ENCODE data around the gene TAF4. TPM values are rescaled to one million over a fixed set of nuclear protein-coding genes. Genes with fewer than 3 reads are reported as not detected.
A peak's percentile ranks its signal among the peaks of the same experiment; 100 is the strongest.

TAF4 gene
- total RNA-seq, 2 donors from 2014 or later = 16.3 to 22.0 TPM

- Mint-ChIP-seq H3K9me3 (no peaks in the 10 kb centered on the region), H3K36me3 (no peaks in the 10 kb centered on the region), H3K27ac (peak overlapping the region in 1 of 2 donors; percentile 59)
- DNase-seq (ENCODE audit: low spot score in 2 of 2) (peak in 1 of 2 donors; percentile 41), ATAC-seq (no peak)
Observed at GRCh38 chr20:61936701-61937131, 129.0 kb downstream of the TAF4 start.

GRCh38 chr20:61935926-61936700, 129.6 kb downstream of the TAF4 start:
- no peaks in the 10 kb centered on the region for H3K9me3 Mint-ChIP-seq
- ATAC-seq = no peak
- peak overlapping the region; percentile 36 to 59 for H3K27ac Mint-ChIP-seq
- no peaks in the 10 kb centered on the region for H3K36me3 Mint-ChIP-seq
- peak in 1 of 2 donors; percentile 18 for DNase-seq (ENCODE audit: low spot score in 2 of 2)

GRCh38 chr20:61934716-61935530, 130.8 kb downstream of the TAF4 start:
- ATAC-seq (no peak), DNase-seq (ENCODE audit: low spot score in 2 of 2) (peak in 1 of 2 donors; percentile 34)
- H3K9me3 Mint-ChIP-seq = no peaks in the 10 kb centered on the region
- H3K27ac Mint-ChIP-seq = no peak overlapping the region
- no peaks in the 10 kb centered on the region for H3K36me3 Mint-ChIP-seq

- no peak overlapping the region for H3K27ac Mint-ChIP-seq
- H3K36me3 Mint-ChIP-seq = no peaks in the 10 kb centered on the region
- DNase-seq (ENCODE audit: low spot score in 2 of 2) (peak in 1 of 2 donors; percentile 14), ATAC-seq (no peak)
- H3K9me3 Mint-ChIP-seq = no peaks in the 10 kb centered on the region
Observed at GRCh38 chr20:61933951-61934715, 131.5 kb downstream of the TAF4 start.

- no peaks in the 10 kb centered on the region for H3K9me3 Mint-ChIP-seq
- no peaks in the 10 kb centered on the region for H3K36me3 Mint-ChIP-seq
- ATAC-seq (no peak), DNase-seq (ENCODE audit: low spot score in 2 of 2) (peak in 1 of 2 donors; percentile 43)
- no peak overlapping the region for H3K27ac Mint-ChIP-seq
Observed at GRCh38 chr20:61933481-61933950, 132.2 kb downstream of the TAF4 start.

- Mint-ChIP-seq H3K36me3 (no peaks in the 10 kb centered on the region), H3K27ac (no peak overlapping the region), H3K9me3 (no peaks in the 10 kb centered on the region)
- ATAC-seq (no peak), DNase-seq (ENCODE audit: low spot score in 2 of 2) (peak in 1 of 2 donors; percentile 34)
Observed at GRCh38 chr20:61932711-61933480, 132.8 kb downstream of the TAF4 start.

GRCh38 chr20:61932199-61932592, 133.5 kb downstream of the TAF4 start:
- H3K9me3 Mint-ChIP-seq = no peaks in the 10 kb centered on the region
- no peaks in the 10 kb centered on the region for H3K36me3 Mint-ChIP-seq
- ATAC-seq (no peak), DNase-seq (ENCODE audit: low spot score in 2 of 2) (peak in 1 of 2 donors; percentile 33)
- H3K27ac Mint-ChIP-seq = no peak overlapping the region

- Mint-ChIP-seq H3K9me3 (no peaks in the 10 kb centered on the region), H3K36me3 (no peaks in the 10 kb centered on the region), H3K27ac (no peak overlapping the region)
- DNase-seq (ENCODE audit: low spot score in 2 of 2) = peak in 1 of 2 donors; percentile 44
- ATAC-seq = no peak
Observed at GRCh38 chr20:61931476-61932198, 134.0 kb downstream of the TAF4 start.

GRCh38 chr20:61930776-61931475, 134.8 kb downstream of the TAF4 start:
- DNase-seq (ENCODE audit: low spot score in 2 of 2) (peak in 1 of 2 donors; percentile 37), ATAC-seq (no peak)
- no peak overlapping the region for H3K27ac Mint-ChIP-seq
- H3K36me3 Mint-ChIP-seq = no peaks in the 10 kb centered on the region
- H3K9me3 Mint-ChIP-seq = no peaks in the 10 kb centered on the region

- Mint-ChIP-seq H3K27ac (no peak overlapping the region), H3K36me3 (no peaks in the 10 kb centered on the region), H3K9me3 (no peaks in the 10 kb centered on the region)
- ATAC-seq = no peak
- peak in 1 of 2 donors; percentile 50 for DNase-seq (ENCODE audit: low spot score in 2 of 2)
Observed at GRCh38 chr20:61929971-61930666, 135.6 kb downstream of the TAF4 start.

- Mint-ChIP-seq H3K36me3 (no peaks in the 10 kb centered on the region), H3K27ac (no peak overlapping the region), H3K9me3 (no peaks in the 10 kb centered on the region)
- ATAC-seq (no peak), DNase-seq (ENCODE audit: low spot score in 2 of 2) (no peak)
Observed at GRCh38 chr20:61929561-61929960, 136.1 kb downstream of the TAF4 start.

GRCh38 chr20:61927826-61928541, 137.7 kb downstream of the TAF4 start:
- H3K36me3 Mint-ChIP-seq = no peaks in the 10 kb centered on the region
- no peak for ATAC-seq
- no peak overlapping the region for H3K27ac Mint-ChIP-seq
- DNase-seq (ENCODE audit: low spot score in 2 of 2) = peak in 1 of 2 donors; percentile 42
- no peaks in the 10 kb centered on the region for H3K9me3 Mint-ChIP-seq

- no peak overlapping the region for H3K27ac Mint-ChIP-seq
- DNase-seq (ENCODE audit: low spot score in 2 of 2) (peak in 1 of 2 donors; percentile 46), ATAC-seq (no peak)
- H3K9me3 Mint-ChIP-seq = no peaks in the 10 kb centered on the region
- no peaks in the 10 kb centered on the region for H3K36me3 Mint-ChIP-seq
Observed at GRCh38 chr20:61927193-61927825, 138.4 kb downstream of the TAF4 start.

Measured in activated naive CD4-positive, alpha-beta T cell treated with anti-CD3 and anti-CD28 coated beads, Interleukin-2, amount 50 U/mL, for 72 hours (primary cell).